ENCODE data around the gene NID1. TPM values are rescaled to one million over a fixed set of nuclear protein-coding genes. Genes with fewer than 3 reads are reported as not detected.

NID1 gene
- total RNA-seq, 1 experiment from 2014 or later, result 11.1 TPM

DNA sequence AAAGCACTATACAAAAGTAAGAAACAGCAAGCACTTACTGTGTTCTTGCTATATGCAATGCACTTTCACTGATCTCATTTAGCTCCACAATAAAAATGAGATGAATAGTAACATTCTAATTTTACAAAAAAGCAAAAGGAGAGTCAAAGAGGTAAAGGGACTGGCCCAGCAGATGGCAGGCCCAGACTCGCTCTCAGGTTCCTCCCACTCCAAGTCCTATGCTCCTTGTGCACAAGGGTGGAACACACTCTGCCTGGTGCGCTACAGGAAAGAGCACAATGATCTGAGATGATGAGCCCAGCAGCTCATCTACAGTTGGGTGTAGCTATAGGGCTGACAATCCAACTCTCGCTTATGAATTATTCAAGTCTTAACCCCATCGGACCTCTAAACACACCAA lies 104.1 kb downstream of the NID1 start:
- BruUV-seq (replicated peaks), result no TSS peak
- CTCF ChIA-PET, result no interaction called here
- no peaks in the 10 kb centered on the region for H3K9me3 ChIP-seq (ENCODE audit: low read length)
- no peaks in the 10 kb centered on the region for H3K9me2 ChIP-seq (replicated peaks; ENCODE audit: low read length)
- TF ChIP-seq EZH2 (IDR thresholded peaks at IDR 0.05; ENCODE audit: low read length, unreplicated experiment) (no peak), EZH2phosphoT487 (IDR thresholded peaks at IDR 0.05; ENCODE audit: borderline replicate concordance, low read length) (no peak)
- TF ChIP-seq, protein P1, sequence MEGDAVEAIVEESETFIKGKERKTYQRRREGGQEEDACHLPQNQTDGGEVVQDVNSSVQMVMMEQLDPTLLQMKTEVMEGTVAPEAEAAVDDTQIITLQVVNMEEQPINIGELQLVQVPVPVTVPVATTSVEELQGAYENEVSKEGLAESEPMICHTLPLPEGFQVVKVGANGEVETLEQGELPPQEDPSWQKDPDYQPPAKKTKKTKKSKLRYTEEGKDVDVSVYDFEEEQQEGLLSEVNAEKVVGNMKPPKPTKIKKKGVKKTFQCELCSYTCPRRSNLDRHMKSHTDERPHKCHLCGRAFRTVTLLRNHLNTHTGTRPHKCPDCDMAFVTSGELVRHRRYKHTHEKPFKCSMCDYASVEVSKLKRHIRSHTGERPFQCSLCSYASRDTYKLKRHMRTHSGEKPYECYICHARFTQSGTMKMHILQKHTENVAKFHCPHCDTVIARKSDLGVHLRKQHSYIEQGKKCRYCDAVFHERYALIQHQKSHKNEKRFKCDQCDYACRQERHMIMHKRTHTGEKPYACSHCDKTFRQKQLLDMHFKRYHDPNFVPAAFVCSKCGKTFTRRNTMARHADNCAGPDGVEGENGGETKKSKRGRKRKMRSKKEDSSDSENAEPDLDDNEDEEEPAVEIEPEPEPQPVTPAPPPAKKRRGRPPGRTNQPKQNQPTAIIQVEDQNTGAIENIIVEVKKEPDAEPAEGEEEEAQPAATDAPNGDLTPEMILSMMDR (conservative IDR thresholded peaks at IDR 0.05; ENCODE audit: low read depth, low read length), result no peak
- H3K4me3 ChIP-seq (ENCODE audit: low read length), result no peak overlapping the region
- intact Hi-C loops (cut with micrococcal nuclease), result no loop called here
- ATAC-seq (no peak), DNase-seq (no peak)
- POLR2A ChIA-PET (ENCODE audit: unreplicated experiment), result no interaction called here
- no peaks in the 10 kb centered on the region for H3K36me3 ChIP-seq (ENCODE audit: low read depth, low read length)
- H2AFZ ChIP-seq (ENCODE audit: low read length), result no peak overlapping the region
- H3K4me1 ChIP-seq (ENCODE audit: insufficient read depth, low read length), result no peaks in the 10 kb centered on the region
- no peaks in the 10 kb centered on the region for H3K27me3 ChIP-seq (ENCODE audit: low read length)
- no peak overlapping the region for H3K9ac ChIP-seq (ENCODE audit: low read length)
- no peaks in the 10 kb centered on the region for H4K20me1 ChIP-seq (ENCODE audit: low read length)
- H3K27ac ChIP-seq (ENCODE audit: low read length), result no peak overlapping the region
- H3F3A ChIP-seq (ENCODE audit: low read length, unreplicated experiment), result no peaks in the 10 kb centered on the region
- H3K4me2 ChIP-seq (ENCODE audit: low read length), result no peak overlapping the region
- no peaks in the 10 kb centered on the region for H3K79me2 ChIP-seq (ENCODE audit: low read length)

DNA sequence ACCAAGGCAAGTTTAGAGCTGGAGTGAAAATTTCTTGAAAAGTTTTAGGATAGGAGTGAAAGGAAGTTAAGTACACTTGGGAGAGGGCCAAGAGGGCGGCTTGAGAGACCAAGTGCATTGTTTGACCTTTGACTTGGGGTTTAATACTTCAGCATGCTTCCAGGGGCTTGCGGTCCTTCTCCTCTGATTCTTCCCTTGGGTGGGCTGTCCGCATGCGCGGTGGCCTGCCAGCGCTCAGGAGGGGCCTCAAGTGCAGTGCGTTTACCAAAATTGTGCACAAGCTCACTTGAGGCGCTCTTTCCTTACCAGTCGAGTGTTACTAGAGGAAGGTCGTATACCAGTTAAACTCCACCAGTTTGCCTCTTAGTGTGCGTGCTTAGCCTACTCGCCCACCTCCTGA lies 106.9 kb downstream of the NID1 start:
- H3F3A ChIP-seq (ENCODE audit: low read length, unreplicated experiment), result no peaks in the 10 kb centered on the region
- no peaks in the 10 kb centered on the region for H3K27me3 ChIP-seq (ENCODE audit: low read length)
- ATAC-seq, result no peak
- H3K9me2 ChIP-seq (replicated peaks; ENCODE audit: low read length), result no peaks in the 10 kb centered on the region
- H3K27ac ChIP-seq (ENCODE audit: low read length), result no peak overlapping the region
- CTCF ChIA-PET, result no interaction called here
- no peaks in the 10 kb centered on the region for H3K36me3 ChIP-seq (ENCODE audit: low read depth, low read length)
- H3K79me2 ChIP-seq (ENCODE audit: low read length), result no peaks in the 10 kb centered on the region
- no peak overlapping the region for H2AFZ ChIP-seq (ENCODE audit: low read length)
- no peaks in the 10 kb centered on the region for H3K9me3 ChIP-seq (ENCODE audit: low read length)
- no peak for DNase-seq
- POLR2A ChIA-PET (ENCODE audit: unreplicated experiment), result no interaction called here
- no peak for TF ChIP-seq EZH2 (IDR thresholded peaks at IDR 0.05; ENCODE audit: low read length, unreplicated experiment)
- TF ChIP-seq EZH2phosphoT487 (IDR thresholded peaks at IDR 0.05; ENCODE audit: borderline replicate concordance, low read length), result no peak
- TF ChIP-seq, protein P1 (conservative IDR thresholded peaks at IDR 0.05; ENCODE audit: low read depth, low read length), result no peak
- H3K4me1 ChIP-seq (ENCODE audit: insufficient read depth, low read length), result peaks cover 12% of the 10 kb centered on the region
- intact Hi-C loops (cut with micrococcal nuclease), result no loop called here
- no TSS peak for BruUV-seq (replicated peaks)
- no peak overlapping the region for H3K9ac ChIP-seq (ENCODE audit: low read length)
- H4K20me1 ChIP-seq (ENCODE audit: low read length), result no peaks in the 10 kb centered on the region
- no peak overlapping the region for H3K4me2 ChIP-seq (ENCODE audit: low read length)
- H3K4me3 ChIP-seq (ENCODE audit: low read length), result no peak overlapping the region

DNA sequence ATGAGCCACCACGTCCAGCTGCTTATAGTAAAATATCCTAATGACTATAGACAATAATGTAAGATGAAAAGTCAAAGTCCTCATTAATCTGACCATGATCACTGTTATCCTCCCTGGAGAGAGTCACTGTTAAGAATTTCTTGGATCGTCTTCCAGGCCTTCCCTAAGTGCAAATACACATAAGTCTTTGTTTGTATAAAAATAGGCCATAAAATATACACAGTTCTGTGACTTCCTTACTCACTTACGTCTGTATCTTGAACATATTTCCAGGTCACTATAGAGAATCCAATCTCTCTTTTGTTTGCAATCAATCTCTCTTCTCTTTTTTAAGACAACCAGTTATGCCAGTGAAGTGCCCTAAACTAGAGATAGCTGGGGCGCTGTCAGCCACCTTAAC lies 109.1 kb downstream of the NID1 start:
- no peak overlapping the region for H3K4me3 ChIP-seq (ENCODE audit: low read length)
- H3K27me3 ChIP-seq (ENCODE audit: low read length), result no peaks in the 10 kb centered on the region
- H3K9ac ChIP-seq (ENCODE audit: low read length), result no peak overlapping the region
- no peak overlapping the region for H3K27ac ChIP-seq (ENCODE audit: low read length)
- DNase-seq, result no peak
- no peaks in the 10 kb centered on the region for H3K36me3 ChIP-seq (ENCODE audit: low read depth, low read length)
- no peaks in the 10 kb centered on the region for H3K9me3 ChIP-seq (ENCODE audit: low read length)
- intact Hi-C loops (cut with micrococcal nuclease), result no loop called here
- H3K4me2 ChIP-seq (ENCODE audit: low read length), result no peak overlapping the region
- peaks cover 15% of the 10 kb centered on the region for H3K4me1 ChIP-seq (ENCODE audit: insufficient read depth, low read length)
- ATAC-seq, result peak; percentile 67
- H3K79me2 ChIP-seq (ENCODE audit: low read length), result no peaks in the 10 kb centered on the region
- ChIA-PET CTCF (no interaction called here), POLR2A (ENCODE audit: unreplicated experiment) (interaction anchor here (0.6 kb wide), 2 partner anchors 72 to 591 kb away, joined by 5 to 6 read pairs; no protein-coding TSS in a partner anchor)
- no TSS peak for BruUV-seq (replicated peaks)
- TF ChIP-seq EZH2phosphoT487 (IDR thresholded peaks at IDR 0.05; ENCODE audit: borderline replicate concordance, low read length), result no peak
- H3K9me2 ChIP-seq (replicated peaks; ENCODE audit: low read length), result no peaks in the 10 kb centered on the region
- H3F3A ChIP-seq (ENCODE audit: low read length, unreplicated experiment), result no peaks in the 10 kb centered on the region
- H4K20me1 ChIP-seq (ENCODE audit: low read length), result no peaks in the 10 kb centered on the region
- H2AFZ ChIP-seq (ENCODE audit: low read length), result no peak overlapping the region
